ENCODE results near the gene RNF138.

The RNF138 gene

DNA sequence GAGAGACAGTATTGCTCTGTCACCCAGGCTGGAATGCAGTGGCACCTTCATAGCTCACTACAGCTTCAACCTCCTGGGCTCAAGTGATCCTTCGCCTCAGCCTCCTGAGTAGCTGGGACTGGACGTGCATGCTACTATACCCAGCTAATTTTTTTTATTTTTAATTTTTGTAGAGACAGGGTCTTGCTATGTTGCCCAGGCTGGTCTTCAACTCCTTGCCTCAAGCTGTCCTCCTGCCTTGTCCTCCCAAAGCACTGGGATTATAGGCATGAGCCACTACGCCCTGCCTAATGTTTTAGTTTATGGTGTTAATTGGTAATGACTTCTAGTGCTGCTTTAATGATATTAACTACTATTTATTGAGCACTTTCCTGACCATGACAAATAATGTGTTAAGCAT is 18.3 kb downstream of the RNF138 start:
- Mint-ChIP-seq H3K4me3 (no peak overlapping the region), H3K27me3 (ENCODE audit: low read depth, poor library complexity) (peaks cover 3% of the 10 kb centered on the region), H3K36me3 (ENCODE audit: low read depth) (peaks cover 50% of the 10 kb centered on the region), H3K9me3 (no peaks in the 10 kb centered on the region), H3K27ac (no peak overlapping the region), H3K4me1 (no peaks in the 10 kb centered on the region)
- TF ChIP-seq, protein P1, sequence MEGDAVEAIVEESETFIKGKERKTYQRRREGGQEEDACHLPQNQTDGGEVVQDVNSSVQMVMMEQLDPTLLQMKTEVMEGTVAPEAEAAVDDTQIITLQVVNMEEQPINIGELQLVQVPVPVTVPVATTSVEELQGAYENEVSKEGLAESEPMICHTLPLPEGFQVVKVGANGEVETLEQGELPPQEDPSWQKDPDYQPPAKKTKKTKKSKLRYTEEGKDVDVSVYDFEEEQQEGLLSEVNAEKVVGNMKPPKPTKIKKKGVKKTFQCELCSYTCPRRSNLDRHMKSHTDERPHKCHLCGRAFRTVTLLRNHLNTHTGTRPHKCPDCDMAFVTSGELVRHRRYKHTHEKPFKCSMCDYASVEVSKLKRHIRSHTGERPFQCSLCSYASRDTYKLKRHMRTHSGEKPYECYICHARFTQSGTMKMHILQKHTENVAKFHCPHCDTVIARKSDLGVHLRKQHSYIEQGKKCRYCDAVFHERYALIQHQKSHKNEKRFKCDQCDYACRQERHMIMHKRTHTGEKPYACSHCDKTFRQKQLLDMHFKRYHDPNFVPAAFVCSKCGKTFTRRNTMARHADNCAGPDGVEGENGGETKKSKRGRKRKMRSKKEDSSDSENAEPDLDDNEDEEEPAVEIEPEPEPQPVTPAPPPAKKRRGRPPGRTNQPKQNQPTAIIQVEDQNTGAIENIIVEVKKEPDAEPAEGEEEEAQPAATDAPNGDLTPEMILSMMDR (IDR thresholded peaks at IDR 0.05), result no peak
- DNase-seq, result no peak

GRCh38 chr18:32111706-32112105 is 20.0 kb downstream of the RNF138 start:
- H3K4me1 Mint-ChIP-seq, result no peaks in the 10 kb centered on the region
- no peak for DNase-seq
- no peak overlapping the region for H3K4me3 Mint-ChIP-seq
- no peaks in the 10 kb centered on the region for H3K9me3 Mint-ChIP-seq
- peaks cover 52% of the 10 kb centered on the region for H3K36me3 Mint-ChIP-seq (ENCODE audit: low read depth)
- H3K27ac Mint-ChIP-seq, result peak overlapping the region; percentile 39
- H3K27me3 Mint-ChIP-seq (ENCODE audit: low read depth, poor library complexity), result peaks cover 1% of the 10 kb centered on the region
- TF ChIP-seq, protein P1 (IDR thresholded peaks at IDR 0.05), result no peak

DNA sequence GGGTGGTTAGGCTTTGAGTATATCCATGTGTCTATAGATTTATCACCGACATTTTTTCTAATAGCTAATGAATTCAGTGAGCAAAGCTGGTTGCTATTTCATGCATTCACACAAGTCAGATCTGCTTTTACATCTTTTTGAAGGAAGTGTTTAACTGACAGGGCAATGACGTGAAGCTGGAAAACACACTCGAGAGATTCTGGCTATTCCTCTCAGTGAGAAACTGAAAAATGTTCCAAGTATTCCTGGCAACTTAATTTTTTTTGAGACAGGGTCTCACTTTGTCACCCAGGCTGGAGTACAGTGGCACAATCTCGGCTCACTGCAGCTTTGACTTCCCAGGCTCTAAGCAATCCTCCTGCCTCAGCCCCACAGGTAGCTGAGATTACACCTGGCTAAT is 21.2 kb downstream of the RNF138 start:
- no peak for DNase-seq
- Mint-ChIP-seq H3K9me3 (no peaks in the 10 kb centered on the region), H3K27me3 (ENCODE audit: low read depth, poor library complexity) (no peaks in the 10 kb centered on the region), H3K4me3 (no peak overlapping the region), H3K4me1 (no peaks in the 10 kb centered on the region), H3K36me3 (ENCODE audit: low read depth) (peaks cover 56% of the 10 kb centered on the region), H3K27ac (no peak overlapping the region)
- TF ChIP-seq, protein P1 (IDR thresholded peaks at IDR 0.05), result no peak

DNA sequence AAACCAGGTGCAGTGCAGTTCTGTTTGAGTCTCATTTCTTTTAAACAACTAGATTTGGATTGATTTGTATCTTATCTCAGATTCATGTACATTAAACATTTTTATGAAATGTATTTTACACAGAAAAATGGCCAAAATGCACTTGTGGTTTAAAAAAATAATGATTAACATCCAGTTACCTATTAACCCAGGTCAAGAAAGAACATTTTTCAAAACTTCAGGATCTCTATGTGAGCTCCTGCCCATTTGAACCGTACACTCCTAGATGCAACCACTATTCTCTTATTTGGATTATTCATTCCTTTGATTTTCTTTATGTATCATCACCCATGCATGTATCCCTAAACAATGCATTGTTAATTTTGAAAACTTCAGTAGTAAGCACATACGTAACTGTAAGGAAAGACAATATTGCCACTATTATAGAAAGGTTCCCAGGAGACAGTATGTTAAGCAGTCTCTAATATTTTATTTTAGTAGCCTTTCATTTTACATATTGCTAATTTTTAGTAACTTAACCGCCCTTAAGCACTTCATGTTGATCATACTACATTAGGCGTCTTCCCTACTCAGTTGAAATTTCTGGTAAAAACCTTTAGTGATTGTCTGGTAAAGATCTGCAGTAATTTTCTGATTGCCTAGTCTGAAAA is 22.7 kb downstream of the RNF138 start:
- DNase-seq, result no peak
- Mint-ChIP-seq H3K36me3 (ENCODE audit: low read depth) (peaks cover 61% of the 10 kb centered on the region), H3K27me3 (ENCODE audit: low read depth, poor library complexity) (no peaks in the 10 kb centered on the region), H3K4me3 (no peak overlapping the region), H3K27ac (no peak overlapping the region), H3K4me1 (no peaks in the 10 kb centered on the region), H3K9me3 (no peaks in the 10 kb centered on the region)
- TF ChIP-seq, protein P1 (IDR thresholded peaks at IDR 0.05), result no peak

GRCh38 chr18:32122039-32122438 is 30.4 kb downstream of the RNF138 start:
- Mint-ChIP-seq H3K9me3 (no peaks in the 10 kb centered on the region), H3K27ac (no peak overlapping the region), H3K4me1 (no peaks in the 10 kb centered on the region), H3K4me3 (no peak overlapping the region), H3K27me3 (ENCODE audit: low read depth, poor library complexity) (no peaks in the 10 kb centered on the region), H3K36me3 (ENCODE audit: low read depth) (peaks cover 78% of the 10 kb centered on the region)
- no peak for DNase-seq
- TF ChIP-seq, protein P1 (IDR thresholded peaks at IDR 0.05), result no peak

GRCh38 chr18:32126538-32126937 is 34.9 kb downstream of the RNF138 start:
- H3K4me1 Mint-ChIP-seq, result no peaks in the 10 kb centered on the region
- DNase-seq, result no peak
- H3K9me3 Mint-ChIP-seq, result no peaks in the 10 kb centered on the region
- peaks cover 59% of the 10 kb centered on the region for H3K36me3 Mint-ChIP-seq (ENCODE audit: low read depth)
- no peak overlapping the region for H3K4me3 Mint-ChIP-seq
- H3K27me3 Mint-ChIP-seq (ENCODE audit: low read depth, poor library complexity), result no peaks in the 10 kb centered on the region
- H3K27ac Mint-ChIP-seq, result no peak overlapping the region
- TF ChIP-seq, protein P1 (IDR thresholded peaks at IDR 0.05), result no peak
